PC-3 (cell line): ENCODE results near the gene RAB22A.

Experiments
- CTCF ChIP-seq: fragments of 300-600 bp; sonication (generic); conservative IDR thresholded peaks from 2 replicates; pipeline ENCODE4 v1.5.1; 2017; ENCODE audit warnings: antibody characterized with exemption, low read depth, mild to moderate bottlenecking, low read length
- EZH2phosphoT487 ChIP-seq: fragments of 300-600 bp; sonication (generic); IDR thresholded peaks from 2 replicates; pipeline ENCODE4 v1.6.1; 2018; ENCODE audit warnings: mild to moderate bottlenecking, antibody characterized with exemption, low read length, borderline replicate concordance

- TF ChIP-seq CTCF: no peak
- no peak for TF ChIP-seq EZH2phosphoT487
Observed at GRCh38 chr20:58398254-58398653, 88.7 kb downstream of the RAB22A start.
